ENCODE data around the gene KDM4C. TPM values are rescaled to one million over a fixed set of nuclear protein-coding genes. Genes with fewer than 3 reads are reported as not detected.

KDM4C gene
- total and polyA plus RNA-seq, 5 donors from 2014 or later: 27.9 to 99.0 (median 32.0) TPM

DNA sequence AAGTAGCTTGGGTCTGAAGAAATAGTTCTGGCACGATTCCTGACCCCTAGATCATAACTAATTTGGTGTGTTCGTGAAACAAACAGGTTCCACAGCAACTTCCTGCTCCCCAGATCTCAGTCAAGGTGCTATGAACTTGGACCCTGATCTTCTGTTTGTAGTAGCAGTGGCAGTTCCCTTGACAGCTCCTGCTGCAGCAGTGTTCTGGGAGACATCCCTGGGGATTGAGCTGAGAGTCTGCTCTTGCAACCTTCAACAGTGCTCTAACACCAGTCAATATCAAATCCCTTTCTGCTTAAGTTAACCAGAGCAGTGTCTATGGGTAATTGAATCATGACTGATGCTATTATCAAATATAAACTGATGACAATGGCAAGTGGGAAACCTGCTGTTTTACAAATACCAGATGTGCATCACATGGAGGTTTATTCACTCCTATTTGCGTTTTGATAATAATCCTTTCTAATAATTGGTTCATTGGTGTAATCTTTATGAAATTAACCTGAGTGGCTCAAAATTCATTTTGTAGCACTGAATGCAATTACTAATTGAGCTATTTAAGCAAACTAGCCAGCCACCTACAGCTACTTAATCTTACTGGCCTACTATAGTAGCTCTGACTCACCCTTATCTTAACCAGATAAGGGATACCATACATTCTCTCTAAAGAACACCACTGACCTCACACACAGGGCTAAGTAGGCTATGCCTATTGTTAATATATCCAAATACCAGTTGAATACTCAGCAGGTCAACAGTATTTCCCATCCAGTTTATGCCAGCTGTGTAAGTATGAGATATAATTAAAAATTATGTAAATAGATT, 21.9 kb downstream of the KDM4C start:
- peaks cover 11% of the 10 kb centered on the region for H3K36me3 Mint-ChIP-seq
- ATAC-seq (ENCODE audit: low read depth in 2 of 2) (no peak), DNase-seq (no peak)
- no peaks in the 10 kb centered on the region for H3K9me3 ChIP-seq (ENCODE audit: control insufficient read depth in 2 of 2, low read length in 2 of 2)
- H3K27me3 Mint-ChIP-seq: no peaks in the 10 kb centered on the region
- peak overlapping the region in 2 of 3 donors; percentile 26 to 47 for H3K27ac Mint-ChIP-seq
- H3K27ac ChIP-seq (ENCODE audit: insufficient read depth, low read length, poor library complexity, severe bottlenecking): no peak overlapping the region
- H3K9me3 Mint-ChIP-seq: peaks cover 0 to 1% (median 0%) of the 10 kb centered on the region in 7 donors
- no peaks in the 10 kb centered on the region for H3K27me3 ChIP-seq (ENCODE audit: control insufficient read depth, insufficient read depth, low read length)
- H3K4me3 ChIP-seq (ENCODE audit: low read depth, low read length): no peak overlapping the region
- H3K4me3 Mint-ChIP-seq: peak overlapping the region in 2 of 4 donors; percentile 27 to 41
- H3K36me3 ChIP-seq (ENCODE audit: control insufficient read depth, insufficient read depth, low read length): no peaks in the 10 kb centered on the region
- H3K4me1 Mint-ChIP-seq: peaks cover 17 to 76% (median 60%) of the 10 kb centered on the region in 4 donors
- peaks cover 27% of the 10 kb centered on the region for H3K4me1 ChIP-seq (ENCODE audit: control insufficient read depth, insufficient read depth, low read length, poor library complexity, severe bottlenecking)

DNA sequence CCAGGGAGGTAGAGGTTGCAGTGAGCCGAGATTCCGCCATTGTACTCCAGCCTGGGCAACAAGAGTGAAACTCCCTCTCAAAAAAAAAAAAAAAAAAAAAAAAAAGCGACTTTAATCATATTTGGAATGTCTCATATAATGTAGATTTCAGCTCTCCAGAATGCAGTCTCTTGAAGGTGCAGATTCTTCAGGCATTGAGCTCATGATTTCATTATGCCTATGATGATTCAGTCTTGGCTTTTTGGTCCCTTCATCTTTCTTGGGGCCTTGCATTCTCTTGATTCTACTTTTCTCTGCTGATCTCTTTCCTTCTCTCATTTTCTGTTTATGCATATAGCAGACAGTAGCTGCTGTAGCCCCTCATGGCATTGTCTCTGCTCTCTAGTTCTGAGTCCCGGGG, 22.9 kb downstream of the KDM4C start:
- peaks cover 7% of the 10 kb centered on the region for H3K36me3 Mint-ChIP-seq
- H3K27ac ChIP-seq (ENCODE audit: insufficient read depth, low read length, poor library complexity, severe bottlenecking): no peak overlapping the region
- peak overlapping the region in 2 of 3 donors; percentile 31 to 76 for H3K27ac Mint-ChIP-seq
- DNase-seq: no peak
- H3K4me3 ChIP-seq (ENCODE audit: low read depth, low read length): peak overlapping the region; percentile 21
- H3K27me3 Mint-ChIP-seq: no peaks in the 10 kb centered on the region
- H3K27me3 ChIP-seq (ENCODE audit: control insufficient read depth, insufficient read depth, low read length): no peaks in the 10 kb centered on the region
- H3K9me3 ChIP-seq (ENCODE audit: control insufficient read depth in 2 of 2, low read length in 2 of 2): no peaks in the 10 kb centered on the region
- no peaks in the 10 kb centered on the region for H3K36me3 ChIP-seq (ENCODE audit: control insufficient read depth, insufficient read depth, low read length)
- H3K9me3 Mint-ChIP-seq: no peaks in the 10 kb centered on the region
- ATAC-seq (ENCODE audit: low read depth in 2 of 2): no peak
- peak overlapping the region; percentile 3 to 38 (median 8) for H3K4me3 Mint-ChIP-seq
- peaks cover 17 to 77% (median 56%) of the 10 kb centered on the region in 4 donors for H3K4me1 Mint-ChIP-seq
- H3K4me1 ChIP-seq (ENCODE audit: control insufficient read depth, insufficient read depth, low read length, poor library complexity, severe bottlenecking): peaks cover 29% of the 10 kb centered on the region

DNA sequence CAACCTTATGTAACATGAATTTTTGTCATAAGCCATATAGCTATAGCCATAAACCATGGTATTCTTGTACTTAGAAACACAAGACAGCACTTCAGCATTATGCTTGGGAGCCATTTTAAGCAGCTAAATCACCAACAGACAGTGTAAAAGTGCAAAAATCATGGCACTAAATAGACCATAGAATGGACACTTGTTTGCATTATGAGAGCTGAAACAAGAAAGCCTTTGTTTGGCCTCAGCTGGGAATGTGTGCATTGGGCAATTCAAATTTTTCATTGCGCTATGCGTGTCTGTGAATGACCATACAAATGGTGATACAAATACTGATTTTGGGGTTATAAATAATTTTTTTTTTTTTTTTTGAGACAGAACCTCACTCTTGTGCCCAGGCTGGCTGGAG, 23.7 kb downstream of the KDM4C start:
- peak overlapping the region in 1 of 3 donors; percentile 76 for H3K27ac Mint-ChIP-seq
- ATAC-seq (ENCODE audit: low read depth in 2 of 2) (no peak), DNase-seq (no peak)
- H3K4me1 Mint-ChIP-seq: peaks cover 24 to 78% (median 61%) of the 10 kb centered on the region in 4 donors
- Histone ChIP-seq H3K4me1 (ENCODE audit: control insufficient read depth, insufficient read depth, low read length, poor library complexity, severe bottlenecking) (peaks cover 33% of the 10 kb centered on the region), H3K9me3 (ENCODE audit: control insufficient read depth in 2 of 2, low read length in 2 of 2) (no peaks in the 10 kb centered on the region), H3K36me3 (ENCODE audit: control insufficient read depth, insufficient read depth, low read length) (no peaks in the 10 kb centered on the region), H3K27ac (ENCODE audit: insufficient read depth, low read length, poor library complexity, severe bottlenecking) (no peak overlapping the region), H3K27me3 (ENCODE audit: control insufficient read depth, insufficient read depth, low read length) (no peaks in the 10 kb centered on the region), H3K4me3 (ENCODE audit: low read depth, low read length) (no peak overlapping the region)
- H3K4me3 Mint-ChIP-seq: no peak overlapping the region
- no peaks in the 10 kb centered on the region for H3K9me3 Mint-ChIP-seq
- peaks cover 7% of the 10 kb centered on the region for H3K36me3 Mint-ChIP-seq
- H3K27me3 Mint-ChIP-seq: no peaks in the 10 kb centered on the region

DNA sequence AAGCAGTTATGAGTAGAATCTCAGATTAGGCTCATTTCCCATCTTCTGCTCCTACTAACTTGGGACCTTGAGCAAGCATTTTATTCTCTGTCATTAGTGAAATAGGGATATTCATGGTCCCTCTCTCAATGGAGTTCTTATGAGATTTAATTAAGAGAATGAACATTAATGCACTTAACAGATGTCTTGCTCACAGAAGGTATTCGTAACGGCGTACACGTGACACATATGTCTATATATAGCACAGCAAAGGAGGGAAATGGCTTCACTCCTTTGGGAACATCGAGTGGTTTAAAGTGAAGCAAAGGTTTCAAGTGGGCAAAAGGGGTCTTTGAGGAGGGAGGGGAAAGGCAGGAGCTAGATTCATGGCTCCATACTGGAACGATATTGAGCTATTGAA, 24.6 kb downstream of the KDM4C start:
- Histone ChIP-seq H3K27me3 (ENCODE audit: control insufficient read depth, insufficient read depth, low read length) (no peaks in the 10 kb centered on the region), H3K36me3 (ENCODE audit: control insufficient read depth, insufficient read depth, low read length) (no peaks in the 10 kb centered on the region), H3K27ac (ENCODE audit: insufficient read depth, low read length, poor library complexity, severe bottlenecking) (no peak overlapping the region), H3K9me3 (ENCODE audit: control insufficient read depth in 2 of 2, low read length in 2 of 2) (no peaks in the 10 kb centered on the region), H3K4me3 (ENCODE audit: low read depth, low read length) (no peak overlapping the region), H3K4me1 (ENCODE audit: control insufficient read depth, insufficient read depth, low read length, poor library complexity, severe bottlenecking) (peaks cover 33% of the 10 kb centered on the region)
- Mint-ChIP-seq H3K27me3 (no peaks in the 10 kb centered on the region), H3K4me3 (peak overlapping the region in 2 of 4 donors; percentile 7 to 39), H3K4me1 (peaks cover 23 to 75% (median 59%) of the 10 kb centered on the region in 4 donors), H3K27ac (peak overlapping the region in 2 of 3 donors; percentile 38 to 42), H3K9me3 (no peaks in the 10 kb centered on the region), H3K36me3 (peaks cover 1% of the 10 kb centered on the region)
- ATAC-seq (ENCODE audit: low read depth in 2 of 2) (no peak), DNase-seq (no peak)

DNA sequence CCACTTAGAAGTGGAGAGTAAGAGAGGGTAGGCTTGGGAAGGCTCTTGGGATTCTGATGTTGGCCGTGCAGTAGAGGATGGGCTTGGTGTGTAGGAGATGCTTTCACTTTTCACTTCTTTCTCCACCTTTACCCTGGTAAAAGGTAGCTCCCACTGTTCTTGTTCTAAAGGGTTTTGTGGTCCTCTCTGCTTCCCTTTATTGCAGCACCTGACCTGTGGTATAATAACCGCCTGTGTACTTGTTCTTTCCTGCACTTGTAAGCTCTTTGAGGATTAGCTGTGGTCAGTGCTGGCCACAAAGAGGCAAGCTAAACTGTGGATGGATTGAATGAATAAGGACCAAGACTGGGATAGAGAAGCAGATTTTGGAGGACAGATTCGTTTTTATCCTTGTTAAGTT, 25.2 kb downstream of the KDM4C start:
- Histone ChIP-seq H3K36me3 (ENCODE audit: control insufficient read depth, insufficient read depth, low read length) (no peaks in the 10 kb centered on the region), H3K27ac (ENCODE audit: insufficient read depth, low read length, poor library complexity, severe bottlenecking) (no peak overlapping the region), H3K27me3 (ENCODE audit: control insufficient read depth, insufficient read depth, low read length) (no peaks in the 10 kb centered on the region), H3K9me3 (ENCODE audit: control insufficient read depth in 2 of 2, low read length in 2 of 2) (no peaks in the 10 kb centered on the region), H3K4me1 (ENCODE audit: control insufficient read depth, insufficient read depth, low read length, poor library complexity, severe bottlenecking) (peaks cover 33% of the 10 kb centered on the region), H3K4me3 (ENCODE audit: low read depth, low read length) (no peak overlapping the region)
- DNase-seq (no peak), ATAC-seq (ENCODE audit: low read depth in 2 of 2) (no peak)
- Mint-ChIP-seq H3K4me3 (peak overlapping the region in 2 of 4 donors; percentile 4 to 20), H3K36me3 (no peaks in the 10 kb centered on the region), H3K9me3 (no peaks in the 10 kb centered on the region), H3K4me1 (peaks cover 23 to 76% (median 59%) of the 10 kb centered on the region in 4 donors), H3K27ac (peak overlapping the region; percentile 38 to 90 (median 42)), H3K27me3 (no peaks in the 10 kb centered on the region)

DNA sequence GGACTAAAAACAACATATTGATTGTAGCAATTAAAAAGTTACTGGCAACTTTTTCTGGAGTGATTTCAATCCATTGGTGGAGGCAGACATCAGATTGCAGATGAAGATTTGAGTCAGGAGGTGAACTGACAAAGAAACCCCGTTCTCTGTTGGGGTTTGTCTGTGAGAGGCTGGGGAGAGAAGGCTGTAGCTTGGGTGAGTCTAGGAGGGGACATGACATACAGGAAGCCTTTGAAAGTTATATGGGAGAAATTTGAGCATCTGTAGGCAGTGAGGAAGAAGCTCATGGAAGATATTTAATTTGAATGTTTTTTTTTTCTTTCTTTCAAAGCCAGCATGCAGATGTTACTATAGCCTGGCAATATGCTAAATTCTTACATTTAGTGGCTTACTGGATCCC, 26.0 kb downstream of the KDM4C start:
- no peak overlapping the region for H3K27ac ChIP-seq (ENCODE audit: insufficient read depth, low read length, poor library complexity, severe bottlenecking)
- Mint-ChIP-seq H3K36me3 (peaks cover 3% of the 10 kb centered on the region), H3K4me3 (peak overlapping the region in 2 of 4 donors; percentile 1 to 34), H3K4me1 (peaks cover 29 to 84% (median 67%) of the 10 kb centered on the region in 4 donors), H3K9me3 (no peaks in the 10 kb centered on the region), H3K27ac (peak overlapping the region; percentile 35 to 78 (median 52)), H3K27me3 (no peaks in the 10 kb centered on the region)
- DNase-seq (no peak), ATAC-seq (ENCODE audit: low read depth in 2 of 2) (no peak)
- H3K36me3 ChIP-seq (ENCODE audit: control insufficient read depth, insufficient read depth, low read length): no peaks in the 10 kb centered on the region
- peak overlapping the region; percentile 16 for H3K4me3 ChIP-seq (ENCODE audit: low read depth, low read length)
- no peaks in the 10 kb centered on the region for H3K9me3 ChIP-seq (ENCODE audit: control insufficient read depth in 2 of 2, low read length in 2 of 2)
- no peaks in the 10 kb centered on the region for H3K27me3 ChIP-seq (ENCODE audit: control insufficient read depth, insufficient read depth, low read length)
- H3K4me1 ChIP-seq (ENCODE audit: control insufficient read depth, insufficient read depth, low read length, poor library complexity, severe bottlenecking): peaks cover 33% of the 10 kb centered on the region

DNA sequence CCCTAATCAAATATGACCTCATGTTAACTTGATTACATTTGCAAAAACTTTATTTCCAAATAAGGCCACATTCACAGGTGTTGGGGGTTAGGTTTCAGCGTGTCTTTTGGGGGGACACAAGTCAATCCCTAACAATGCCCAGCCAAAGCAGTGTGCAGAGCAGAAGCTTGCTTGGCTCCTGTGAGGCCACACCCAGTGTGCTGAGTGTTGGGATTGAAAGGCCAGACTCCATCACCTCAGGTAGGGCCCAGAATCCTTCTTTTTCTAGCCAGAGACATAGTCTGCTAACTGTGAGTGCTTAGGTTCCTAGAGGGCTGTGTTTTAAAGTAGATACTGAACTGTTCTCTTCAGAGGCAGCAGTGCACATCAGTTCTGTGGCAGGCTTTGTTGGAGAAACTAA, 27.9 kb downstream of the KDM4C start:
- no peak for ATAC-seq (ENCODE audit: low read depth in 2 of 2)
- H3K4me3 ChIP-seq (ENCODE audit: low read depth, low read length): no peak overlapping the region
- H3K27me3 ChIP-seq (ENCODE audit: control insufficient read depth, insufficient read depth, low read length): no peaks in the 10 kb centered on the region
- Mint-ChIP-seq H3K4me1 (peaks cover 30 to 74% (median 60%) of the 10 kb centered on the region in 4 donors), H3K27me3 (no peaks in the 10 kb centered on the region), H3K27ac (peak overlapping the region in 2 of 3 donors; percentile 39 to 48), H3K36me3 (peaks cover 4% of the 10 kb centered on the region), H3K9me3 (no peaks in the 10 kb centered on the region), H3K4me3 (no peak overlapping the region)
- no peak overlapping the region for H3K27ac ChIP-seq (ENCODE audit: insufficient read depth, low read length, poor library complexity, severe bottlenecking)
- H3K4me1 ChIP-seq (ENCODE audit: control insufficient read depth, insufficient read depth, low read length, poor library complexity, severe bottlenecking): peaks cover 29% of the 10 kb centered on the region
- H3K36me3 ChIP-seq (ENCODE audit: control insufficient read depth, insufficient read depth, low read length): no peaks in the 10 kb centered on the region
- H3K9me3 ChIP-seq (ENCODE audit: control insufficient read depth in 2 of 2, low read length in 2 of 2): no peaks in the 10 kb centered on the region
- no peak for DNase-seq

Data from CD4-positive, CD25-positive, alpha-beta regulatory T cell (primary cell).